Panc1 (cell line): ENCODE data around the gene LAIR2. TPM values are rescaled to one million over a fixed set of nuclear protein-coding genes. Genes with fewer than 3 reads are reported as not detected.

Source experiments
- ATAC-seq: fragments of 200-7000 bp; cut with Tn5 transposase; 2 replicates; pipeline ENCODE4 v1.9.1; 2020; ENCODE audit warnings: mild to moderate bottlenecking, moderate library complexity
- BruUV-seq: library from RNA; stranded (reverse); fragments of 400-500 nt; replicated peaks from 2 replicates; lab custom pipeline; 2021; lab: Mats Ljungman, UMichigan
- CTCF ChIA-PET: fragments of 300-600 bp; sonication (Branson Sonifier 250); formaldehyde crosslinking; loops from one replicate; lab custom pipeline; 2022; ENCODE audit warnings: antibody characterized with exemption; lab: Charles Lee
- POLR2A ChIA-PET: fragments of 300-600 bp; sonication (Branson Sonifier 250); formaldehyde crosslinking; loops from one replicate; lab custom pipeline; 2022; ENCODE audit warnings: antibody characterized with exemption; lab: Charles Lee
- DNase-seq: peaks from one replicate; pipeline ENCODE4 v3.0.0-alpha.2; 2010; ENCODE audit warnings: low read depth, low spot score
- H3K27ac ChIP-seq: 2 replicates; pipeline ENCODE4 v1.5.1; 2011; ENCODE audit warnings: mild to moderate bottlenecking, low read length, inconsistent platforms
- H3K27me3 ChIP-seq: fragments of 200-500 bp; sonication (Bioruptor generic); 2 replicates; pipeline ENCODE4 v1.6.0; 2014; ENCODE audit warnings: low read length, inconsistent platforms; ENCODE audit not compliant: control insufficient read depth, insufficient read depth
- H3K36me3 ChIP-seq: fragments of 200-500 bp; sonication (Bioruptor generic); 2 replicates; pipeline ENCODE4 v1.5.1; 2014; ENCODE audit warnings: inconsistent platforms, mild to moderate bottlenecking, low read length, moderate library complexity; ENCODE audit not compliant: control insufficient read depth, insufficient read depth
- H3K4me1 ChIP-seq: 2 replicates; pipeline ENCODE4 v1.5.1; 2011; ENCODE audit warnings: inconsistent platforms, mild to moderate bottlenecking, low read length, moderate library complexity; ENCODE audit not compliant: control insufficient read depth, insufficient read depth
- H3K4me3 ChIP-seq, 2 experiments: 2 replicates each; pipeline ENCODE4 v1.5.1; 2011 to 2012; ENCODE audit warnings: low read depth in 2 of 2, low read length in 2 of 2, mild to moderate bottlenecking in 2 of 2, inconsistent platforms in 1 of 2, moderate library complexity in 1 of 2
- H3K9me3 ChIP-seq: fragments of 200-500 bp; sonication (Bioruptor generic); 2 replicates; pipeline ENCODE4 v1.5.1; 2014; ENCODE audit warnings: low read depth, mild to moderate bottlenecking, inconsistent platforms, low read length, moderate library complexity; ENCODE audit not compliant: control insufficient read depth, insufficient read depth
- CTCF ChIP-seq: fragments of 450-650 bp; IDR thresholded peaks from 2 replicates; pipeline ENCODE4 v1.5.1; 2017; ENCODE audit warnings: mild to moderate bottlenecking
- POLR2AphosphoS5 ChIP-seq: IDR thresholded peaks from 2 replicates; pipeline ENCODE4 v1.6.1; 2012; ENCODE audit warnings: mild to moderate bottlenecking, low read depth, low read length, moderate library complexity
- REST ChIP-seq, 2 experiments: IDR thresholded peaks; 2 replicates each; pipeline ENCODE4 v1.6.1; 2011 to 2012; ENCODE audit warnings: low read depth in 2 of 2, control low read depth in 1 of 2, low read length in 1 of 2, mild to moderate bottlenecking in 1 of 2, moderate library complexity in 1 of 2; ENCODE audit not compliant: insufficient read depth in 1 of 2
- SIN3A ChIP-seq: IDR thresholded peaks from 2 replicates; pipeline ENCODE4 v1.6.1; 2012; ENCODE audit warnings: low read depth, mild to moderate bottlenecking, low read length, moderate library complexity, borderline replicate concordance; ENCODE audit not compliant: insufficient read depth
- TCF7L2 ChIP-seq: IDR thresholded peaks from 2 replicates; pipeline ENCODE4 v1.6.1; 2011; ENCODE audit warnings: mild to moderate bottlenecking, low read depth, low read length, inconsistent platforms
- in situ Hi-C: cut with HindIII; loops from 2 replicates; pipeline ENCODE4 v1.10.0; 2016; ENCODE audit warnings: low sequenced_read_pairs, low pct_unique_long_range_greater_than_20kb
- intact Hi-C: fragments of 100-400 bp; cut with micrococcal nuclease; formaldehyde crosslinking; loops from one replicate; pipeline ENCODE4 v1.10.0; 2022; ENCODE audit not compliant: unreplicated experiment
- total RNA-seq: library from RNA; stranded (reverse); gene quantifications from one replicate; pipeline ENCODE4 v1.2.1, GENCODE V29; 2021; ENCODE audit not compliant: unreplicated experiment

LAIR2 gene
- total RNA-seq, 1 experiment from 2014 or later = not detected

GRCh38 chr19:54523403-54523802 lies 20.8 kb downstream of the LAIR2 start:
- DNase-seq (peak; percentile 97), ATAC-seq (peak; percentile 80)
- no peaks in the 10 kb centered on the region for H3K4me1 ChIP-seq
- H3K9me3 ChIP-seq = no peaks in the 10 kb centered on the region
- peaks cover 7% of the 10 kb centered on the region for H3K27me3 ChIP-seq
- no peak overlapping the region for H3K27ac ChIP-seq
- BruUV-seq = no TSS peak
- ChIA-PET CTCF (no interaction called here), POLR2A (interaction anchor here (0.6 kb wide), 1 partner anchor 271 kb away, joined by 3 read pairs; no protein-coding TSS in a partner anchor)
- in situ Hi-C loops (no loop called here), intact Hi-C loops (no loop called here)
- TF ChIP-seq REST (IDR thresholded peaks at IDR 0.05; ENCODE audit: insufficient read depth in 1 of 2, low read depth in 2 of 2, low read length in 1 of 2) (no peak), SIN3A (no peak), CTCF (no peak)
- H3K36me3 ChIP-seq = no peaks in the 10 kb centered on the region
- H3K4me3 ChIP-seq = no peak overlapping the region

- TF ChIP-seq SIN3A = no peak
- TF ChIP-seq REST (IDR thresholded peaks at IDR 0.05; ENCODE audit: insufficient read depth in 1 of 2, low read depth in 2 of 2, low read length in 1 of 2) = no peak
- TF ChIP-seq TCF7L2 = no peak
- TF ChIP-seq CTCF = no peak
- TF ChIP-seq POLR2AphosphoS5 = no peak
- no peak for ATAC-seq
- in situ Hi-C loops (no loop called here), intact Hi-C loops (no loop called here)
- CTCF ChIA-PET = no interaction called here
- no peaks in the 10 kb centered on the region for H3K9me3 ChIP-seq
- DNase-seq = no peak
- BruUV-seq = no TSS peak
- no peak overlapping the region for H3K27ac ChIP-seq
- POLR2A ChIA-PET = no interaction called here
- H3K36me3 ChIP-seq = no peaks in the 10 kb centered on the region
- H3K4me3 ChIP-seq = no peak overlapping the region
- peaks cover 15% of the 10 kb centered on the region for H3K27me3 ChIP-seq
- no peaks in the 10 kb centered on the region for H3K4me1 ChIP-seq
These were observed 23.0 kb downstream of the LAIR2 start for GRCh38 chr19:54525636-54526035.
